Body of pancreas (tissue), 4 donors: ENCODE measurements around the gene STAT1.

Experiments used
- POLR2A ChIP-seq, 3 donors: fragments of 450-650 bp; IDR thresholded peaks; one replicate each; pipeline ENCODE4 v1.6.1; 2016; ENCODE audit warnings: antibody characterized with exemption in 3 of 3, mild to moderate bottlenecking in 2 of 3
- TF ChIP-seq, protein P1 (sequence below), 7 experiments: fragments of 450-650 bp in 4 of 7; fragments of 200-600 bp in 3 of 7; sonication (generic) in 3 of 7; IDR thresholded peaks; one replicate each; pipeline ENCODE4 v1.5.1; 2016 to 2019; ENCODE audit warnings: antibody characterized with exemption in 7 of 7

DNA sequence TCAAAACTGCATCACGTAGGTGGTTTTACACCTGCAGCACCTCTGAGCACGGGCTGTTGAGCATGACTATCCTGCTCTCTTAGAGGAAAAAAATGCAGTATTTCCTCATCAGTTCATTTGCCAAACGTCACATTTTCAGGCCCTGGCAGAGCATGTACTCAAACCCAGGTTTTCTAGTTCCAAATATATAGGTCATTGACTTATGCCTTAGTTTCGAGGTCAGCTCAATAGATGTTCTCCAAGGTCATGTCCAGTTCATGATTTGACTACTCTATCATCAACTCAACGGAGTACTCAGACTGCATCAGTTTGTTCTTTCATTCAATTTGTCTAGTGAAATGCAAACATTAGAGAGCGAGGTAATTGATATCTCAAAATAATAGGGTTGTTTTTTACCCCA, 39.3 kb upstream of the STAT1 start:
- TF ChIP-seq, protein P1, sequence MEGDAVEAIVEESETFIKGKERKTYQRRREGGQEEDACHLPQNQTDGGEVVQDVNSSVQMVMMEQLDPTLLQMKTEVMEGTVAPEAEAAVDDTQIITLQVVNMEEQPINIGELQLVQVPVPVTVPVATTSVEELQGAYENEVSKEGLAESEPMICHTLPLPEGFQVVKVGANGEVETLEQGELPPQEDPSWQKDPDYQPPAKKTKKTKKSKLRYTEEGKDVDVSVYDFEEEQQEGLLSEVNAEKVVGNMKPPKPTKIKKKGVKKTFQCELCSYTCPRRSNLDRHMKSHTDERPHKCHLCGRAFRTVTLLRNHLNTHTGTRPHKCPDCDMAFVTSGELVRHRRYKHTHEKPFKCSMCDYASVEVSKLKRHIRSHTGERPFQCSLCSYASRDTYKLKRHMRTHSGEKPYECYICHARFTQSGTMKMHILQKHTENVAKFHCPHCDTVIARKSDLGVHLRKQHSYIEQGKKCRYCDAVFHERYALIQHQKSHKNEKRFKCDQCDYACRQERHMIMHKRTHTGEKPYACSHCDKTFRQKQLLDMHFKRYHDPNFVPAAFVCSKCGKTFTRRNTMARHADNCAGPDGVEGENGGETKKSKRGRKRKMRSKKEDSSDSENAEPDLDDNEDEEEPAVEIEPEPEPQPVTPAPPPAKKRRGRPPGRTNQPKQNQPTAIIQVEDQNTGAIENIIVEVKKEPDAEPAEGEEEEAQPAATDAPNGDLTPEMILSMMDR (IDR thresholded peaks at IDR 0.05), result no peak
- TF ChIP-seq POLR2A (IDR thresholded peaks at IDR 0.05), result no peak
